ENCODE measurements around the gene KCTD5. TPM values are rescaled to one million over a fixed set of nuclear protein-coding genes. Genes with fewer than 3 reads are reported as not detected.

Gene KCTD5
- total and polyA plus RNA-seq, 7 donors = 9.5 to 80.5 (median 17.1) TPM

DNA sequence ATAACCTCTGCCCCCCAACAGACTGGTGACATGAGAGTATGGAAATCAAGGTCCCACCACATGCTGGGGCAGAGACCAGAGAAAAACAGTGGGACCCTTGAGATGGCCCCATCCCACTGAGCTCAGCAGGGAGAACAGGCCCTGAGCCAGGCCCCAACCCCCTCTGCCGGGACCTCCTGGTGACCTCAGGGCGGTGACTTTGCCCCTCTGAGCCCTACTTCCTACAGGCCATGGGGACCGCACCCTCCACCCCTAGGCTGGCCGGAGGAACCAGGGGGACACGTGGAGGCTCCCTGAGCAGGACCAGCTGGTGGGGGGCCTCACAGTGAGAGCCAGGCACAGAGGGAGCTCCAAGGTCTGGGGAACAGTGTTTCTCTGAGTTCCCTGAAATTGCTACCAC lies 56.3 kb downstream of the KCTD5 start:
- intact Hi-C loops (cut with DNase I) = no loop called here
- no peak for DNase-seq
- H3K4me1 ChIP-seq = no peaks in the 10 kb centered on the region
- H3K27ac ChIP-seq = no peak overlapping the region
- no peaks in the 10 kb centered on the region for H3K36me3 ChIP-seq
- 75 to 80% methylated on average over 5 of the region's 5 CpGs for WGBS, 2 donors
- H3K9me3 ChIP-seq = no peaks in the 10 kb centered on the region
- H3K4me3 ChIP-seq = no peak overlapping the region
- peaks cover 0 to 30% (median 27%) of the 10 kb centered on the region in 3 donors for H3K27me3 ChIP-seq
- TF ChIP-seq POLR2AphosphoS5 (IDR thresholded peaks at IDR 0.05) (no peak), EP300 (IDR thresholded peaks at IDR 0.05) (no peak), POLR2A (IDR thresholded peaks at IDR 0.05) (no peak)
- TF ChIP-seq, protein P1, sequence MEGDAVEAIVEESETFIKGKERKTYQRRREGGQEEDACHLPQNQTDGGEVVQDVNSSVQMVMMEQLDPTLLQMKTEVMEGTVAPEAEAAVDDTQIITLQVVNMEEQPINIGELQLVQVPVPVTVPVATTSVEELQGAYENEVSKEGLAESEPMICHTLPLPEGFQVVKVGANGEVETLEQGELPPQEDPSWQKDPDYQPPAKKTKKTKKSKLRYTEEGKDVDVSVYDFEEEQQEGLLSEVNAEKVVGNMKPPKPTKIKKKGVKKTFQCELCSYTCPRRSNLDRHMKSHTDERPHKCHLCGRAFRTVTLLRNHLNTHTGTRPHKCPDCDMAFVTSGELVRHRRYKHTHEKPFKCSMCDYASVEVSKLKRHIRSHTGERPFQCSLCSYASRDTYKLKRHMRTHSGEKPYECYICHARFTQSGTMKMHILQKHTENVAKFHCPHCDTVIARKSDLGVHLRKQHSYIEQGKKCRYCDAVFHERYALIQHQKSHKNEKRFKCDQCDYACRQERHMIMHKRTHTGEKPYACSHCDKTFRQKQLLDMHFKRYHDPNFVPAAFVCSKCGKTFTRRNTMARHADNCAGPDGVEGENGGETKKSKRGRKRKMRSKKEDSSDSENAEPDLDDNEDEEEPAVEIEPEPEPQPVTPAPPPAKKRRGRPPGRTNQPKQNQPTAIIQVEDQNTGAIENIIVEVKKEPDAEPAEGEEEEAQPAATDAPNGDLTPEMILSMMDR (IDR thresholded peaks at IDR 0.05) = no peak

DNA sequence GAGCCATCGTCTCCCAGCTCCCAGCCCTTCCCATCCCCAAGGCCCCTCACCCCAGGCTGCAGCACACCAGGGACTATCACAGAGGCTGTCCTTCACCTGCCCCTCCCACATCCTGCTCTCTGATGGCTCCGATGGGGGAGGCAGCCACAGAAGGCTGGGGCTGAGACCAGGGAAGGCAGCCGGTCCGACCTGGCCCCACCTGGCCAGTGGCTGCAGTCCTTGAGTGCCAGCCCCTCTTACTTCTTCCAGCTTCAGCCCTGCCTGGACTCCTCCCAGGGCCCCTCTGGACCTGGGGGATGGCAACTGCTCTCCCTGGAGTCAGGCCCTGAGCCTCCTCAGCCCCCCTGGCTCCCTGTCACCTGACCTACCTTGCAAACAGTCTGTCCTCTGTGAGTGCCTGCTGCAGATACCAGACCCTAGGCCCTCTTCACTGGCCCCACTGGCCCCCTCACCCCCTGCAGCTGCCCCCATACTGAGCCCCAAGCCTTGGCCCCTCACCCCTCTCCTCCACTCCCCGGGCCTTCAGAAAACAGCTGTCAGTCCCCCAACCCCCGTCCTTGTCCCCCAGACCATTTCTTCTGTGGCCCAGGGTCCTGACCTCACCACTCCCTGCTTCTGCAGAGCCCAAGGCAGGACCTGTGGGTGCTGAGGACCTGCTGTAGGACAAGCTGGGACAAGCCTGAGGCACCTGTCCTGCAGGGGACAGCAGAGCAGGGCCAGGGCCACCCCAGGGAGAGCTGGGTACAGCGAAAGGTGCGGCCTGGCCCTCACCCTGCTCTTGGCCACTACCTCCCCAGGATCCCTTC lies 57.5 kb downstream of the KCTD5 start:
- H3K27ac ChIP-seq = no peak overlapping the region
- 71 to 80% methylated on average over 8 of the region's 8 CpGs for WGBS, 2 donors
- no peak overlapping the region for H3K4me3 ChIP-seq
- H3K9me3 ChIP-seq = no peaks in the 10 kb centered on the region
- no peaks in the 10 kb centered on the region for H3K4me1 ChIP-seq
- no peak for DNase-seq
- H3K27me3 ChIP-seq = peaks cover 0 to 30% (median 27%) of the 10 kb centered on the region in 3 donors
- TF ChIP-seq EP300 (IDR thresholded peaks at IDR 0.05) (no peak), POLR2A (IDR thresholded peaks at IDR 0.05) (no peak), POLR2AphosphoS5 (IDR thresholded peaks at IDR 0.05) (no peak)
- TF ChIP-seq, protein P1 (IDR thresholded peaks at IDR 0.05) = no peak
- intact Hi-C loops (cut with DNase I) = no loop called here
- H3K36me3 ChIP-seq = no peaks in the 10 kb centered on the region

DNA sequence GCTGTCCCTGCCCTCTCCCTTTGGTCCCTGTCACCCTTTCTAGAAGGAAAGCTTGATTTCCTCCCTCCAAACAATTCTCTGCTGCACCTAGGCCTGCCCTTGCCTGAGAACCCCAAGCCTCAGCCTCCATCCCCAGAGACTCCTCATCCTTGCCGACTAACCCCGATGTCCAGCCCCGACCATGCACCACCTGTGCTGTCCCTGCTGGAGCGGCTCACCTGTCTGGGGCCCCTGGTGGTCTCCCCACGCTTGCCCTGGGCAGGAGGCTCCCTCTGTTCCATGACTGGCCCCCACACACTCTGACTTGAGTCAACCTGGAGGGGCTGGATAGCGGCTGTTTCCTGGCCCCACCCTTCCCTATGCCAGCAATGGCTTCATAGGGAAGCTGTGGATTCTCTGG lies 58.2 kb downstream of the KCTD5 start:
- H3K27ac ChIP-seq = no peak overlapping the region
- 93% methylated on average over 6 of the region's 6 CpGs for WGBS, 2 donors
- no peak for DNase-seq
- H3K9me3 ChIP-seq = no peaks in the 10 kb centered on the region
- no peaks in the 10 kb centered on the region for H3K4me1 ChIP-seq
- H3K27me3 ChIP-seq = peaks cover 0 to 30% (median 27%) of the 10 kb centered on the region in 3 donors
- intact Hi-C loops (cut with DNase I) = no loop called here
- no peaks in the 10 kb centered on the region for H3K36me3 ChIP-seq
- no peak for TF ChIP-seq EP300 (IDR thresholded peaks at IDR 0.05)
- no peak for TF ChIP-seq POLR2AphosphoS5 (IDR thresholded peaks at IDR 0.05)
- TF ChIP-seq, protein P1 (IDR thresholded peaks at IDR 0.05) = no peak
- no peak for TF ChIP-seq POLR2A (IDR thresholded peaks at IDR 0.05)
- H3K4me3 ChIP-seq = no peak overlapping the region

DNA sequence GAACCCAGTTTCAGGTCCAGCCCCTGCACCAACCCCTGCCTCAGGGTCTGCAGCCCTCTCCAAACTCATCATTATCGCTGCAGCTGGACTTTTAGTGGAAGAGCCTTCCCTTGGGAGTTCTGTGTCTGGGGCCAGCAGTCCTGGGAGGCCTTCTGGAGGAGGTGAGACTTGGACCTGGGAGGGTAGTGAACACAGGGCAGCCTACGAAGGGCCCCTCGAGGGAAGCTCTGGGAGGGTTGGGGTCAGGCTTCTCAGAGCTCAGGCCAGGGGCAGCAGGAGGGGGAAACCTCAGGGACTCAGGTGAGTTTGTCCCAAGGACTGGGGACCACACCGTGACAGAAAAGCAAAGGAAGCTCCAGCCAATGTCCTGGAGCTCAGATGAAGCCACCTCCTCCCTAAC lies 58.8 kb downstream of the KCTD5 start:
- peaks cover 0 to 30% (median 27%) of the 10 kb centered on the region in 3 donors for H3K27me3 ChIP-seq
- intact Hi-C loops (cut with DNase I) = no loop called here
- WGBS, 2 donors = 84 to 93% methylated on average over 4 of the region's 4 CpGs
- no peak for DNase-seq
- H3K36me3 ChIP-seq = no peaks in the 10 kb centered on the region
- TF ChIP-seq POLR2A (IDR thresholded peaks at IDR 0.05) (no peak), EP300 (IDR thresholded peaks at IDR 0.05) (no peak), POLR2AphosphoS5 (IDR thresholded peaks at IDR 0.05) (no peak)
- TF ChIP-seq, protein P1 (IDR thresholded peaks at IDR 0.05) = no peak
- H3K4me1 ChIP-seq = no peaks in the 10 kb centered on the region
- H3K4me3 ChIP-seq = no peak overlapping the region
- H3K9me3 ChIP-seq = no peaks in the 10 kb centered on the region
- no peak overlapping the region for H3K27ac ChIP-seq

All from sigmoid colon (tissue), 7 donors.